T47D (cell line): ENCODE measurements around the gene DAB1.
"Not testable (repeated sequence)": the region's sequence is repeated elsewhere in the genome, so short reads cannot be mapped to it uniquely, and the experiment has no call there.

Experiments
- DNase-seq, 2 experiments: peaks; one replicate each; pipeline versions ENCODE4 v3.0.0 to v3.0.0-alpha.2; 2011 to 2012; ENCODE audit warnings: low read depth in 1 of 2, low spot score in 1 of 2
- JUND ChIP-seq: IDR thresholded peaks from 2 replicates; pipeline ENCODE4 v1.6.1; 2012; ENCODE audit warnings: low read depth
- in situ Hi-C: cut with HindIII; loops from 2 replicates; pipeline ENCODE4 v1.10.0; 2016; ENCODE audit warnings: low sequenced_read_pairs, low pct_unique_long_range_greater_than_20kb

The DAB1 gene

GRCh38 chr1:57088653-57089052 lies 335.2 kb downstream of the DAB1 start:
- in situ Hi-C loops, result no loop called here
- TF ChIP-seq JUND, result no peak
- DNase-seq, result peak in 1 of 2 experiments; percentile 26

GRCh38 chr1:57087660-57088059 lies 336.2 kb downstream of the DAB1 start:
- DNase-seq, in situ Hi-C loops: not testable (repeated sequence)

GRCh38 chr1:57086154-57086553 lies 337.7 kb downstream of the DAB1 start:
- in situ Hi-C loops, result no loop called here
- no peak for DNase-seq
- no peak for TF ChIP-seq JUND

- DNase-seq, result no peak
- in situ Hi-C loops, result no loop called here
- no peak for TF ChIP-seq JUND
Measured at GRCh38 chr1:57084701-57085100, 339.2 kb downstream of the DAB1 start.

- in situ Hi-C loops, result no loop called here
- DNase-seq, result no peak
- TF ChIP-seq JUND, result no peak
Measured at GRCh38 chr1:57082711-57083439, 341.0 kb downstream of the DAB1 start.

- no peak for TF ChIP-seq JUND
- in situ Hi-C loops, result no loop called here
- no peak for DNase-seq
Measured at GRCh38 chr1:57079454-57080157, 344.3 kb downstream of the DAB1 start.

GRCh38 chr1:57072401-57073110 lies 351.3 kb downstream of the DAB1 start:
- in situ Hi-C loops, result no loop called here
- no peak for TF ChIP-seq JUND
- no peak for DNase-seq

GRCh38 chr1:57067863-57068262 lies 356.0 kb downstream of the DAB1 start:
- TF ChIP-seq JUND, result no peak
- DNase-seq, result peak; percentile 4 to 73
- in situ Hi-C loops, result no loop called here

GRCh38 chr1:57066980-57067610 lies 356.8 kb downstream of the DAB1 start:
- in situ Hi-C loops, result no loop called here
- no peak for DNase-seq
- TF ChIP-seq JUND, result no peak

GRCh38 chr1:57065442-57065841 lies 358.4 kb downstream of the DAB1 start:
- TF ChIP-seq JUND, result no peak
- DNase-seq, result no peak
- in situ Hi-C loops, result no loop called here

- DNase-seq, result no peak
- in situ Hi-C loops, result no loop called here
- TF ChIP-seq JUND, result no peak
Measured at GRCh38 chr1:57064379-57065140, 359.3 kb downstream of the DAB1 start.

GRCh38 chr1:57063406-57064125 lies 360.3 kb downstream of the DAB1 start:
- in situ Hi-C loops, result no loop called here
- no peak for TF ChIP-seq JUND
- DNase-seq, result no peak
